GM19324 (cell line): ENCODE data around the gene NCEH1.

ENCODE experiments used
- ATAC-seq: cut with Tn5 transposase; IDR thresholded peaks from one replicate; pipeline ENCODE4 v1.9.1; 2021; ENCODE audit warnings: mild to moderate bottlenecking, moderate library complexity; ENCODE audit not compliant: unreplicated experiment, low FRiP score

NCEH1 gene

GRCh38 chr3:172592898-172593669, 117.8 kb downstream of the NCEH1 start:
- no peak for ATAC-seq

GRCh38 chr3:172591876-172592771, 118.7 kb downstream of the NCEH1 start:
- ATAC-seq, result peak; percentile 75

DNA sequence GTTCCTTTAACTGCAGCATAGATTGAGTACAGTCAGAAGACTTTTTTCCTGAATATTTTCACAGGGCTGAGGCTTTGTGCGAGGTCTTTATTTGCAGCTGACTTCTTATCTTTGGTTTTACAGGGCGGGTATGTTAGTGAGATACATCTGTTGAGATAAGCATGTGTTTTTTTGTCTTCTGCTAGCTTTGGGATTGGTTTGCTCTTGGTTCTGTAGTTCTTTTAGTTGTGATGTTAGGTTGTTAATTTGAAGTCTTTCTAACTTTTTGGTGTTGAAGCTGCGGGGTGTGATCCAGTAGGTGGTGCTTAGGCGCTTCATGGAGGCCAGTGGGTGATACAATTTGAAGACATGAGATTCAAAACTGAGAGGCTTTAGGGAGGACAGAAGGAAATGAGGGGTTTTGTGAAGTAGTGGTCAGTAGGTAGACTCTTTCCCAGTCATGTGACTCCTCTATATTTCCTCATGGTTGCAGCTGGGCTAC, 119.7 kb downstream of the NCEH1 start:
- ATAC-seq, result no peak

- ATAC-seq, result no peak
Observed at GRCh38 chr3:172586436-172586835, 124.4 kb downstream of the NCEH1 start.

- ATAC-seq, result no peak
Observed at GRCh38 chr3:172585954-172586353, 124.9 kb downstream of the NCEH1 start.

- no peak for ATAC-seq
Observed at GRCh38 chr3:172582712-172583111, 128.2 kb downstream of the NCEH1 start.

- no peak for ATAC-seq
Observed at GRCh38 chr3:172581757-172582166, 129.1 kb downstream of the NCEH1 start.

GRCh38 chr3:172580680-172581401, 130.0 kb downstream of the NCEH1 start:
- peak; percentile 49 for ATAC-seq
